Left ventricle myocardium inferior (tissue), 1 donor: ENCODE data around the gene NKIRAS2. TPM values are rescaled to one million over a fixed set of nuclear protein-coding genes. Genes with fewer than 3 reads are reported as not detected.

ENCODE experiments used
- DNase-seq: peaks from one replicate; pipeline ENCODE4 v3.0.0-alpha.2; 2020
- H3K27ac ChIP-seq: fragments of 200-600 bp; replicated peaks from 2 replicates; pipeline ENCODE4 v1.8.0; 2021
- H3K27me3 ChIP-seq: fragments of 200-600 bp; 2 replicates; pipeline ENCODE4 v1.8.0; 2021; ENCODE audit warnings: low read depth
- H3K36me3 ChIP-seq: fragments of 200-600 bp; 2 replicates; pipeline ENCODE4 v1.8.0; 2021
- H3K4me1 ChIP-seq: fragments of 200-600 bp; 2 replicates; pipeline ENCODE4 v1.8.0; 2021
- H3K4me3 ChIP-seq: fragments of 200-600 bp; 2 replicates; pipeline ENCODE4 v1.8.0; 2021; ENCODE audit warnings: mild to moderate bottlenecking, moderate library complexity
- H3K9me3 ChIP-seq: fragments of 200-600 bp; replicated peaks from 2 replicates; pipeline ENCODE4 v1.8.0; 2021
- CTCF ChIP-seq: fragments of 200-600 bp; IDR thresholded peaks from 2 replicates; pipeline ENCODE4 v1.8.0; 2021; ENCODE audit warnings: antibody characterized with exemption, mild to moderate bottlenecking, borderline replicate concordance
- intact Hi-C: fragments of 100-400 bp; cut with micrococcal nuclease; formaldehyde crosslinking; loops from one replicate; pipeline ENCODE4 v1.11.0; 2022
- total RNA-seq: library from RNA; stranded (reverse); fragmentation: NEBNext Ultra II Directional; extraction: Animal tissue kit (Norgen Biotek cat#: 25700); gene quantifications from one replicate; pipeline ENCODE4 v1.2.1, GENCODE V29; 2021
- donor health status: DM: no; HTN: yes; CAD: no; lungs with severe emphysema.

Gene NKIRAS2
- total RNA-seq, 1 donor from 2014 or later, result 50.9 TPM

- Histone ChIP-seq H3K4me1 (peaks cover 43% of the 10 kb centered on the region), H3K27me3 (peaks cover 16% of the 10 kb centered on the region), H3K36me3 (peaks cover 31% of the 10 kb centered on the region), H3K27ac (peak overlapping the region; percentile 83), H3K4me3 (no peak overlapping the region), H3K9me3 (no peaks in the 10 kb centered on the region)
- TF ChIP-seq CTCF, result no peak
- intact Hi-C loops, result loop anchor here (5.0 kb wide), 1 partner anchor 94 kb away; no protein-coding TSS in a partner anchor
- peak; percentile 35 for DNase-seq
Observed at GRCh38 chr17:42023524-42024349, 3.8 kb downstream of the NKIRAS2 start.

- peaks cover 36% of the 10 kb centered on the region for H3K4me1 ChIP-seq
- H3K27me3 ChIP-seq, result peaks cover 17% of the 10 kb centered on the region
- intact Hi-C loops, result no loop called here
- TF ChIP-seq CTCF, result no peak
- H3K4me3 ChIP-seq, result peak overlapping the region; percentile 4
- no peak for DNase-seq
- H3K36me3 ChIP-seq, result peaks cover 31% of the 10 kb centered on the region
- H3K9me3 ChIP-seq, result no peaks in the 10 kb centered on the region
- H3K27ac ChIP-seq, result peak overlapping the region; percentile 83
Observed at GRCh38 chr17:42025191-42025579, 5.3 kb downstream of the NKIRAS2 start.

- Histone ChIP-seq H3K4me3 (no peak overlapping the region), H3K4me1 (peaks cover 29% of the 10 kb centered on the region), H3K27ac (peak overlapping the region; percentile 83), H3K9me3 (no peaks in the 10 kb centered on the region), H3K27me3 (peaks cover 17% of the 10 kb centered on the region), H3K36me3 (peaks cover 31% of the 10 kb centered on the region)
- TF ChIP-seq CTCF, result no peak
- no peak for DNase-seq
- intact Hi-C loops, result no loop called here
Observed at GRCh38 chr17:42025936-42026335, 6.0 kb downstream of the NKIRAS2 start.

GRCh38 chr17:42026857-42027589, 7.1 kb downstream of the NKIRAS2 start:
- Histone ChIP-seq H3K27me3 (peaks cover 17% of the 10 kb centered on the region), H3K4me3 (no peak overlapping the region), H3K9me3 (no peaks in the 10 kb centered on the region), H3K36me3 (peaks cover 25% of the 10 kb centered on the region), H3K27ac (no peak overlapping the region), H3K4me1 (peaks cover 23% of the 10 kb centered on the region)
- TF ChIP-seq CTCF, result no peak
- intact Hi-C loops, result no loop called here
- no peak for DNase-seq

GRCh38 chr17:42027590-42027889, 7.7 kb downstream of the NKIRAS2 start:
- intact Hi-C loops, result no loop called here
- H3K4me3 ChIP-seq, result no peak overlapping the region
- no peak for DNase-seq

More at GRCh38 chr17:42027590-42027889, 7.7 kb downstream of the NKIRAS2 start:
- Histone ChIP-seq H3K4me1 (peaks cover 20% of the 10 kb centered on the region), H3K27ac (no peak overlapping the region), H3K9me3 (no peaks in the 10 kb centered on the region), H3K27me3 (peaks cover 17% of the 10 kb centered on the region), H3K36me3 (peaks cover 19% of the 10 kb centered on the region)
- no peak for TF ChIP-seq CTCF
